Activated T-helper 9 cell treated with anti-CD3 and anti-CD28 coated beads, Interleukin-2, amount 50 U/mL, for 16 hours (primary cell): ENCODE data around the gene CAMTA1.

Experiments used
- DNase-seq: peaks from one replicate; pipeline ENCODE4 v3.0.0-alpha.2; 2020; ENCODE audit warnings: low read depth

Gene CAMTA1

GRCh38 chr1:7535016-7535415, 749.8 kb downstream of the CAMTA1 start:
- no peak for DNase-seq

DNA sequence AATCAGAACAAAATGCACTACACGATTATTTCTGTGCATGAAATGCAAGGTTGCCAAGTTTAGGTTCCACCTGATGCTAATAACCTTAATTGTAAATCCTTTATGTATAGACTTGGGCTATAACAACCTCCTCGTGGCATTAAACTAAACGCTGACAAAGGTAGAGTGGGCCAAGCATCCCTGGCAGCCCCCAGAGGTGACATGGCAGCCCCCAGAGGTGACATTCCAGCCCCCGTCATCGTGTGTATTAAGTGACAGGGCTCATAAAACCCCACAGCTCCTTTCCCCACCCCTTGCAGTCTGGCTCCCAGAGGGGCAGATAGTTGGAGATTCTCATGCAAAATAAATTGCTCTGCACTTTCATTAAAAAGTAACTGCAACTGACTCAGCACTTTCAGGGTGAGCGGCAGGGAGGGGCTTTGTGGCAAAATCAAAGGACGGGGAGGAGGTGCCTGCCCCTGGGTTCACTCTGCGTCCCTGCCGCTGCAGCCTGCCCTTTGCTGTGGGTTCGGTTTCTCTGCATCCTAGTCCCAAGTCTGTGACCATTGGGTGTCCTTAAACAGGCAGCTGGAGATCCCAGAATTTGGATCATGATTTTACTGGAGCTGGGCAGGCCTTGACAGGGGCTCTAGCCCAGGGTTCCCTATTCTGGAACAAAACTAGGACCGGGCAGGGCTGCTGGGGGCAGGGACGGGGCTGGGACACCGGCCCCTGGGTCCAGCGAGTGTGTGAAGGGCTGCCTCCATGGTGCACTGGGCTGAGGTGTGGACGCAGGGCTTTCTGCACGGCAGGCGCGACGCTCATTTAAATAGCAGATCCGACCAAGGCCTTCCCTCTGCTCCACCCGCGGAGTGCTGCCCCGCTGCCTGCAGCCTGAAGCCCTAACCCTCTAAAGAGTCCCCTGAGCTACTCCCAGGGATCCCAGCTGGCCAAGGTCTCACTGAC, 751.0 kb downstream of the CAMTA1 start:
- DNase-seq, result no peak

GRCh38 chr1:7536891-7537591, 751.8 kb downstream of the CAMTA1 start:
- DNase-seq, result no peak

GRCh38 chr1:7538033-7538432, 752.8 kb downstream of the CAMTA1 start:
- DNase-seq, result no peak

- no peak for DNase-seq
Measured at GRCh38 chr1:7538849-7539768, 753.9 kb downstream of the CAMTA1 start.

DNA sequence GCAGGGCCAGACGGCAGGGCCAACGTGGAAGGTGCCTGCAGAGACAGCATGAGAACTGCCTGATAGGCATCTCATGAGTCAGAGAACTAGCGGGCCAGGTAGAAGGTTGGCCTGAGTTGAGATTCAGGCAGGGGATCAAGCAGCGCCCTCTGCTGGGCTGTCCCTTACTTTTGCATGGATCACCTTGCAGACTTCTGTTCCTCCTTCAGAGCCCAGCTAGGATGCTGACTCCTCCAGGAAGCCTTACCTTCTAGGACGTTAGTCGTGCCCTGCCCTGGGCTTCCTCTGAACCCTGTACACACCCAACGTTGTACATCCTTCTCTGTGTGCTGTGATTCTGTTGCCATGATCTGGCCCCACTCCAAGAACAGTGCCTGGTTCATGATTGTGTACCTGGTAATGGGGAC, 754.5 kb downstream of the CAMTA1 start:
- DNase-seq, result no peak

DNA sequence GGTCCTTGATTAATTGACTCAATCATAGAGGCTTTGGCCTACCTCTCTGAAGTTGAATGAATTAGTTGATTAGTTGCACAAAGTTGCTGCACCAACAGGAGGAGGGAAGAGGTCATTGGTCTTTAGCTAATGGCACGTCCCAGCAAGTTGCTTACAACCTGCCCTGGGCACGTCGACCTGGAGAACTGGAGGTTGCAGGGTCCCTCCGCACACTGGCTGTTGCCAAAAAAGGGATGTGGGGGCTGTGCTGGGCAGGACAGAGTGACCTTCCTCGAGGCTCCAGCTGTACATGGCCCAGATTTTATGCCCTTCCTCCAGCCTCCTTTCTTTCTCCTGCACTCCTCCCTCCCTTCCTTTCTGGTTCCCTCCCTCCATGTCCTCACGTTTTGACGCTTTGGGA, 755.6 kb downstream of the CAMTA1 start:
- DNase-seq, result no peak

GRCh38 chr1:7541629-7542028, 756.4 kb downstream of the CAMTA1 start:
- no peak for DNase-seq

DNA sequence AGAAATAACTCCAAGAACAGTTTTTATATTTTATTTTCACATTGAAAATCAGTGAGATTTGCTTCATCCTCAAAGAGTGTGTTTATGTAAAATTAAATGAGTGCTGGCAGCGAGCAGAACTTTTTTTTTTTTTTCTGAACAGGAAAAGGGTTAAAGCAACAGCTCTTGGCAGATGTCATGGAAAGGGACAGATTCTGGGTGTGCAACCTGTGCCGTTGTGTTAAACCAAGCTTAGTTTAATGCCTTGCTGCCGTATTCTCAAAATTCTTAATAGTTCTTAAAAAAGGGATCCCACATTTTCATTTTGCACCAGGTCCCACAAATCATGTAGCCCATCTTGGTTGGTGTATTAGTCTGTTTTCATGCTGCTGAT, 758.5 kb downstream of the CAMTA1 start:
- no peak for DNase-seq

- no peak for DNase-seq
Measured at GRCh38 chr1:7549277-7550161, 764.3 kb downstream of the CAMTA1 start.

- no peak for DNase-seq
Measured at GRCh38 chr1:7550261-7550865, 765.1 kb downstream of the CAMTA1 start.

DNA sequence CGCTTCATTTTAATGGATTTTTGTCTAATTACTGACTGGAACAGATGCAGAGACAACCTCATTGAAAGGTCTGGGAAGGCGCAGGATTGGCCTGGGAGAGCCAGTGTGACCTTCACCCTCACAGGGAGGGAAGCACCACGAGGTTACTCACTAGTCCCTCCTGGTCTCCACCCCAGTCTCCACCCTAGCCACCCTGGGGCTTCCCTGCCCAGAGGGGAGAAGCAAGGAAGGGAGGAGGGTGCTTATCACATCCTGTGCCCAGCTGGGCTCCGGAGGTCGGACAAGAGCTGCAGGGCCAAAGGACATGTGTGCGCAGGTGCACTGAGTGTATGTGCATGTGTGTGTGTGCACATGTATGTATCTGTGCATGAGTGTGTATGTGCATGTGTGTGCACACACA, 765.7 kb downstream of the CAMTA1 start:
- DNase-seq, result no peak

GRCh38 chr1:7551442-7551841, 766.2 kb downstream of the CAMTA1 start:
- DNase-seq, result no peak

- DNase-seq, result no peak
Measured at GRCh38 chr1:7552402-7552801, 767.1 kb downstream of the CAMTA1 start.

DNA sequence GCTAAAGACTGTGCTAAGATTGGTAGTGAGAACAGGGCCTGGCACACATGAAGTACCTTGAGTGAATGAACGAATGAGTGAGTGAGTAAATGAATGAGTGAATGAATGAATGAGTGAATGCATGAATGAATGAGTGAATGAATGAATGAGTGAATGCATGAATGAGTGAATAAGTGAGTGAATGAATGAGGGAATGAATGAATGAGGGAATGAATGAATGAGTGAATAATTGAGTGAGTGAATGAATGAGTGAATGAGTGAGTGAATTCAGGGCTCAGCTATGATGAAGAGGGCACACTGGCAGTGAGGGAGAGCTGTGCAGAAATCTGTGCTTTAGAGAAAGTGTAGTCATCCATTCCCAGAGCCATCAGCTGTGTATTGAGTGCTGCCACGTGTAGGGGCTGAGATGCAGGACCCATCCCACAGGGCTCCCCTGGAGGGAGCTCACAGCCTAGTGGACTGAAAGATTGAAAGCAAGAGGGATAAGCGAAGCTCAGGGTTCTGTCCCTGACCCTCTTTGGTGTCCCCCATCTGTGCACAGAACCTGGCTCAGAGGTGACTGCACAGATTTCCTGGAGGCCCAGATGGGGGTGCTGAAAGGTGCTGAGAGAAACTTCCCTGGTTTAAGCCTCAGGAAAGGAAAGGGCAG, 767.9 kb downstream of the CAMTA1 start:
- DNase-seq, result no peak

GRCh38 chr1:7554385-7555235, 769.4 kb downstream of the CAMTA1 start:
- no peak for DNase-seq

DNA sequence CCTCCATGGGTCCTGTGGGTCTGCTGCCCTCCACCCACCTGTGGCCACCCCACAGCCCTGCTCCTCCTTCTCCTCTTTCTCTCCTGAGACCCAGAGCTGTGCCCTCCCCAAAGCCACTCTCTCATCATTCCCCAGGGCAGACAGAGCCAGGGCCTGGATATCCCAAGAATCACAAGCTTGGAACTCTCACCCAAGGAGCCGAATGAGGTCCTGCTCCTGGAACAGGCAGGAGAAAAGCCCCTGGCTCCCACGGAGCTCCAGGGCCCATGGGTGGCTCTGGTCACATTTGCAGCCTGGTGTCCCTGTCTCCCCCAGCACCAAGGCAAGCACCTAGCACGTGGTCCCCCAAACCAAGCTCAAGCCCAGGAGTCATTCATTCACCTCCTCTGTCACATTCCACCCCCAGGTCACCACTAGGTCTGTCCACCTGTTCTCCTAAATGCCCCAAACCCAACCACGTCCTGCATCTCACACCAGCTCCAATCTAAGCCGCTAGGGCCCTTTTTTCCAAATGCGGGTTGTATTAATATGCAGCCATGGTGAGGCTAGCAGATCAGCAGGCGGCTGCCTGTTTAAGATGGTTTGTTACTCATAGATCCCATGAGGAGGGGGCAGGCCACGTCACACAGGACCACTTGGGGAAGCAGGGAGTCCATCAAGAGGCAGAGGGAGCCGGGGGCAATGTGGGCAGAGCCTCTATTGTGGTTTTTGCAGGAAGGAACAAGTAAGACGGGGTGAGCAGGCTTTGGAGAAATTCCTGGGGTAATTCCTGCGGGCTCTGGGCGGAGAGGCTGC, 770.3 kb downstream of the CAMTA1 start:
- no peak for DNase-seq

DNA sequence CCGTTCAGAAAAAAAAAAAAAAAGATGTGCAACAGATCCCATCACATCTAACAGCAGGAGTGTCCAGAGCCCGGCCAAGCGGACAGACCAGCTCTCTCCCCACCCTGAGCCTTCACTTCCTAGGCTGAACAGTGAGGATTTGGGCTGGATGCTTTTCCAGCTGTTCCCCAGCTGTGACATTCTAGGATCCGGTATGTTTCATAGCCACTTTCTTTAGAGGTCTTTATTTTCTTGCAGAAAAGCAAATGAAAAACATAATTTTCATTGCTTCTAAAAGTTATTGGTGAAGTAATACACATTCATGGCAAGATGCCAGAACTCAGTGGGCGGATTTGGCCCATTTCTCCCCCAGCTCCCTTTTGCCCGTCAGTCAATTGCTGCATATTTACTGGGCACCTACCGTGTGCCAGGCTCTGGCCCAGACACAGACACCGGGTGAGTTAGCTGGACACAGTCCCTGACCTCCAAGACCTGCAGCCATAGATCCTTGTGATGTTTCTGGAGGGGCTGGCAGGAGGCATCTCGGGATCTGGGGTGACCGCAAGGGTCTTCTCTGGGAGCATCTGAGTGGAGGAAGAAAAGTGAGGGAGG, 772.1 kb downstream of the CAMTA1 start:
- DNase-seq, result no peak
